CD8-positive, alpha-beta memory T cell (primary cell): ENCODE measurements around the gene ARMC9. TPM values are rescaled to one million over a fixed set of nuclear protein-coding genes. Genes with fewer than 3 reads are reported as not detected.
"Not testable (repeated sequence)": the region's sequence is repeated elsewhere in the genome, so short reads cannot be mapped to it uniquely, and the experiment has no call there.

Experiments
- CTCF ChIA-PET: fragments of 350-600 bp; sonication (Branson Sonifier 250); formaldehyde crosslinking; loops from one replicate; lab custom pipeline; 2021; ENCODE audit warnings: antibody characterized with exemption; lab: Charles Lee
- POLR2A ChIA-PET: fragments of 350-600 bp; sonication (Branson Sonifier 250); formaldehyde crosslinking; loops from one replicate; lab custom pipeline; 2021; ENCODE audit warnings: antibody characterized with exemption; lab: Charles Lee
- DNase-seq, 5 donors: peaks; one replicate each; pipeline versions ENCODE4 v3.0.0 to v3.0.0-alpha.2; 2020 to 2022; ENCODE audit warnings: mixed read lengths in 1 of 5
- H3K27ac ChIP-seq: one replicate; pipeline ENCODE4 v1.7.0; 2013; ENCODE audit warnings: low read depth, mild to moderate bottlenecking, low read length, moderate library complexity
- H3K27me3 ChIP-seq: 2 replicates; pipeline ENCODE4 v1.7.0; 2013; ENCODE audit warnings: low read length, mild to moderate bottlenecking; ENCODE audit not compliant: insufficient read depth, poor library complexity, severe bottlenecking
- H3K36me3 ChIP-seq: 2 replicates; pipeline ENCODE4 v1.7.0; 2013; ENCODE audit warnings: mild to moderate bottlenecking, low read length, moderate library complexity; ENCODE audit not compliant: insufficient read depth
- H3K4me1 ChIP-seq: 2 replicates; pipeline ENCODE4 v1.7.0; 2013; ENCODE audit warnings: mild to moderate bottlenecking, low read length, moderate library complexity; ENCODE audit not compliant: insufficient read depth
- H3K4me3 ChIP-seq: 2 replicates; pipeline ENCODE4 v1.7.0; 2013; ENCODE audit warnings: mild to moderate bottlenecking, low read length
- H3K9me3 ChIP-seq: 2 replicates; pipeline ENCODE4 v1.7.0; 2013; ENCODE audit warnings: mild to moderate bottlenecking, low read length
- H3K27ac Mint-ChIP-seq, 8 donors: one replicate each; pipeline ENCODE4 v1.8.0; 2020 to 2021; ENCODE audit warnings: mixed read lengths in 8 of 8, mild to moderate bottlenecking in 6 of 8, inconsistent platforms in 3 of 8, moderate library complexity in 3 of 8
- H3K27me3 Mint-ChIP-seq, 2 donors: one replicate each; pipeline ENCODE4 v1.8.0; 2020 to 2021; ENCODE audit warnings: mixed read lengths in 2 of 2, mild to moderate bottlenecking in 1 of 2, moderate library complexity in 1 of 2
- H3K36me3 Mint-ChIP-seq, 3 donors: one replicate each; pipeline ENCODE4 v1.8.0; 2020 to 2021; ENCODE audit warnings: mixed read lengths in 3 of 3, inconsistent platforms in 1 of 3, mild to moderate bottlenecking in 1 of 3
- H3K4me1 Mint-ChIP-seq, 3 donors: one replicate each; pipeline ENCODE4 v1.8.0; 2020 to 2021; ENCODE audit warnings: mixed read lengths in 3 of 3, inconsistent platforms in 1 of 3, mild to moderate bottlenecking in 1 of 3
- H3K4me3 Mint-ChIP-seq, 7 donors: one replicate each; pipeline ENCODE4 v1.8.0; 2020 to 2021; ENCODE audit warnings: mixed read lengths in 7 of 7, mild to moderate bottlenecking in 6 of 7, moderate library complexity in 4 of 7, inconsistent platforms in 2 of 7
- H3K9me3 Mint-ChIP-seq, 5 donors: one replicate each; pipeline ENCODE4 v1.8.0; 2020 to 2022; ENCODE audit warnings: mixed read lengths in 5 of 5, mild to moderate bottlenecking in 3 of 5, moderate library complexity in 2 of 5, inconsistent platforms in 1 of 5
- polyA plus RNA-seq: library from polyadenylated mRNA; unstranded; fragments of 300-500 nt; fragmentation: Illumina TruSeq; gene quantifications from one replicate; pipeline ENCODE4 v1.2.3, GENCODE V29; 2021
- total RNA-seq, 2 experiments: library from RNA; stranded (reverse); gene quantifications; one replicate each; pipeline ENCODE4 v1.2.3, GENCODE V29; 2021

ARMC9 gene
- total and polyA plus RNA-seq, 3 experiments from 2014 or later = 1.0 to 6.4 (median 5.3) TPM

DNA sequence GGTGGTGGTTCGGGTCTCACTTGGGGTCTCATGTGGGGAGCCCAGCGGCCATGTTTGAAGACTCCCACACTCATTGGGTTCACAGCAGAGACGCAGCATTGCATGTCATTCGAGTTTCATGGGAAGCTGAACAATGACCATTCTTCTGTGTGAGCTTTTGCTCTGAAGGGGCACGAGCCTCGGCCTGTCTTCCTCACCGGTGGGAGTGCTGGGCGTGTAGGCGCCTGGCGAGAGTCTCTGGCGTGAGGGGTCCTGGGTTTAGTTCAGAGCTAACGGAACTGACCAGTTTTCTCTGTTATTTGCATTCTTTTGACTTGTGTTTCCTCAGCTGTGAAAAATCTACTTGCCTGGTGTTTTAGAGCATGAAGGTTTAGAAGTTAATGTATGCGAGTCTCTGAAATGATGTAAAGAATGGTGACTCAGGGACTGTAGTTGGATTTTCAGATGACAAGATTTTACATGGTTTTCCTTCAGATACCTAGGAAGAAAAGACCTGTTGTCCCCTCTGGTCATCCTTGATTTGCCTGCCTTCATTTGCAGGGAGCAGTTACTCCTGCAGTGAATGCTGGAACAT lies 98.1 kb downstream of the ARMC9 start:
- ChIA-PET POLR2A (no interaction called here), CTCF (interaction anchor here (0.7 kb wide), 1 partner anchor 113 kb away, joined by 3 read pairs; no protein-coding TSS in a partner anchor)
- Histone ChIP-seq H3K27me3 (no peaks in the 10 kb centered on the region), H3K4me1 (no peaks in the 10 kb centered on the region), H3K36me3 (no peaks in the 10 kb centered on the region), H3K27ac (no peak overlapping the region), H3K4me3 (no peak overlapping the region), H3K9me3 (no peaks in the 10 kb centered on the region)
- H3K9me3 Mint-ChIP-seq = no peaks in the 10 kb centered on the region
- peaks cover 0 to 2% (median 0%) of the 10 kb centered on the region in 3 donors for H3K36me3 Mint-ChIP-seq
- H3K27me3 Mint-ChIP-seq = peaks cover 0 to 4% of the 10 kb centered on the region in 2 donors
- peak overlapping the region in 2 of 8 donors; percentile 30 to 38 for H3K27ac Mint-ChIP-seq
- no peak overlapping the region for H3K4me3 Mint-ChIP-seq
- DNase-seq = no peak
- H3K4me1 Mint-ChIP-seq = peaks cover 1 to 5% (median 4%) of the 10 kb centered on the region in 3 donors

DNA sequence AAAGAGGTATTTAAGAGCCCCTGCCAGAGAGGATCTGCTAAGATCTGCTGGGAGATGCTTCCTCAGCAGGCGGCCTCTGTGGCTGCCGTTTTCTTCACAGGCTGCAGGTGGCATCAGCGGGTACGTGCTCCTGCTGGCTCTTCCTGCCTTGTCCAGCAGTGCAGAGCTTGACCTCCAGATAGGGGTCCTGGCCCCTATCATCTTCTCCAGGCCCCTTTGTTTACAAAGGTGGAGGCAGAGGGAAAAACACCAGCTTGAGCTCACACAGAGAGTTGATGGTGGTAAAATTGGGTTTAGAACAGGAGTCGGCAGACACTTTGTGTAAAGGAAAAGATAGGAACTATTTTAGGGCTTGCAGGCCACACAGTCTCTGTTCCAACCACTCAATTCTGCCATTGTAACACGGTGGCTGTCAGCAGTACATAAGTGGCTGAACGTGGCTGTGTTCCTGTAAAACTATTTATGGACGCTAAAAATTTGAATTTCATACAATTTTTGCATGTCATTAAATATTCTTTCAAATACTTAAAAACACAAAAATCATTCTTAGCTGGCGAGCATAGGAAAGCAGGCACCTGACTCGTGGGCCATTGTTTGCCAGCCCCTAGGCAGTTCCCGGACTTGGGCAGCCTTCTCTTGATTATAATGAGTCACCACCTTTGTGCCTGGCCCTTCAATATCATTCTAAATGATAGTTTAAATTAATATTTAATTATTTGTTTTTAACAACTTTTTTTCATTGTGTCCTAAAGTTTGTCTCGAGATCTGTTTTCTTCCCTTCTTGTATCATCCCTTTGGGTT lies 98.9 kb downstream of the ARMC9 start:
- Mint-ChIP-seq H3K27me3 (peaks cover 0 to 4% of the 10 kb centered on the region in 2 donors), H3K27ac (no peak overlapping the region), H3K9me3 (no peaks in the 10 kb centered on the region), H3K4me3 (no peak overlapping the region), H3K36me3 (peaks cover 0 to under 1% (median 0%) of the 10 kb centered on the region in 3 donors), H3K4me1 (peaks cover 1 to 5% (median 4%) of the 10 kb centered on the region in 3 donors)
- CTCF ChIA-PET = interaction anchor here (0.7 to 2.9 kb wide), 2 partner anchors 112 to 155 kb away, joined by 3 to 9 read pairs; no protein-coding TSS in a partner anchor
- no peak for DNase-seq
- Histone ChIP-seq H3K36me3 (no peaks in the 10 kb centered on the region), H3K4me1 (no peaks in the 10 kb centered on the region), H3K27me3 (no peaks in the 10 kb centered on the region), H3K4me3 (no peak overlapping the region), H3K27ac (no peak overlapping the region), H3K9me3 (no peaks in the 10 kb centered on the region)
- POLR2A ChIA-PET = interaction anchor here (0.7 kb wide), 1 partner anchor 167 kb away, joined by 3 read pairs; the partner anchor contains the start of gene NCL

DNA sequence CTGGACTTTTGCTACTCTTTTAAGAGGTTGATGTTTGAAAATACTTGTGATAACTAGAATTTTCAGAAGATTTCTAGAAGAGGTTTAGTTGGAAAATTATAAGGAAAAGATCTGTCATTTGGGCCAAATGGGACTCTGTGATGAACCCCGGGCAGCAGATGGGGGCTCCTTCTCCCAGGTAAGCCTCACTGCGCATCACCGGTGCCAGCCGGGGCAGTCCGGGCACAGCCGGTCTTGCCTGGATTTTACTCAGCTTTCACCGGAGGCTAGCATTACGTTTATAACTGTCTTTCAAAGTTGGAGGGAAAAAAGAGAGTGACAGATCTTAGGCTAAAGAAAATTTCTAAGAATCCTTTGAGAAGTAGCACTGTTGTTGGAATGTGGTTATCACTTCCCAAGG lies 99.7 kb downstream of the ARMC9 start:
- no peaks in the 10 kb centered on the region for H3K4me1 ChIP-seq
- H3K4me3 ChIP-seq = no peak overlapping the region
- no peak for DNase-seq
- no peaks in the 10 kb centered on the region for H3K36me3 ChIP-seq
- no peaks in the 10 kb centered on the region for H3K9me3 ChIP-seq
- Mint-ChIP-seq H3K27me3 (peaks cover 0 to 4% of the 10 kb centered on the region in 2 donors), H3K4me3 (no peak overlapping the region), H3K27ac (no peak overlapping the region), H3K9me3 (no peaks in the 10 kb centered on the region), H3K4me1 (peaks cover 1 to 5% (median 4%) of the 10 kb centered on the region in 3 donors), H3K36me3 (no peaks in the 10 kb centered on the region)
- ChIA-PET CTCF (interaction anchor here (2.9 kb wide), 1 partner anchor 154 kb away, joined by 9 read pairs; no protein-coding TSS in a partner anchor), POLR2A (no interaction called here)
- H3K27ac ChIP-seq = no peak overlapping the region
- no peaks in the 10 kb centered on the region for H3K27me3 ChIP-seq

DNA sequence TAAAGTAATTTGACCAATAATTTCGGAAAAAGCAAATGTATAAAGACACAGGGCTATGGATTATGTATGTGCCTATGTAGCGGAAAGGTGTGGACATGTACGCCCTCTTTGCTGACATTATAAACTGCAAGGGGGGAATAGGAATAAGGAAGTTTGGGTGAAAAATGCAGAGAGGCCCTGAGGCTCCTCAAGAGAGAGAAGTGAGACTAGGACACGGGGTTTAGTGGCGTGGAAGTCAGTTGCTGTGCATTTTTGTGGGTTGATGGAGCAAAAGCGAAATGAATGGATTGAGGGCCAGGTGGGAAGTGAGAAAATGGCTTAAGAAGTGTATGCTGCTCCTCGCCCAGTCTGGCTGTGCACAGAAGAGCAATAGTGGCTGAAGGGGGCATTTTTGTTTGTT lies 100.8 kb downstream of the ARMC9 start:
- Histone ChIP-seq H3K4me3 (no peak overlapping the region), H3K4me1 (no peaks in the 10 kb centered on the region), H3K27me3 (no peaks in the 10 kb centered on the region), H3K9me3 (no peaks in the 10 kb centered on the region), H3K36me3 (no peaks in the 10 kb centered on the region), H3K27ac (no peak overlapping the region)
- Mint-ChIP-seq H3K36me3 (no peaks in the 10 kb centered on the region), H3K27me3 (peaks cover 0 to 4% of the 10 kb centered on the region in 2 donors), H3K9me3 (no peaks in the 10 kb centered on the region), H3K4me1 (peaks cover 1 to 5% (median 4%) of the 10 kb centered on the region in 3 donors), H3K4me3 (no peak overlapping the region), H3K27ac (peak overlapping the region in 1 of 8 donors; percentile 1)
- ChIA-PET POLR2A (no interaction called here), CTCF (interaction anchor here (2.9 kb wide), 1 partner anchor 153 kb away, joined by 9 read pairs; no protein-coding TSS in a partner anchor)
- no peak for DNase-seq

DNA sequence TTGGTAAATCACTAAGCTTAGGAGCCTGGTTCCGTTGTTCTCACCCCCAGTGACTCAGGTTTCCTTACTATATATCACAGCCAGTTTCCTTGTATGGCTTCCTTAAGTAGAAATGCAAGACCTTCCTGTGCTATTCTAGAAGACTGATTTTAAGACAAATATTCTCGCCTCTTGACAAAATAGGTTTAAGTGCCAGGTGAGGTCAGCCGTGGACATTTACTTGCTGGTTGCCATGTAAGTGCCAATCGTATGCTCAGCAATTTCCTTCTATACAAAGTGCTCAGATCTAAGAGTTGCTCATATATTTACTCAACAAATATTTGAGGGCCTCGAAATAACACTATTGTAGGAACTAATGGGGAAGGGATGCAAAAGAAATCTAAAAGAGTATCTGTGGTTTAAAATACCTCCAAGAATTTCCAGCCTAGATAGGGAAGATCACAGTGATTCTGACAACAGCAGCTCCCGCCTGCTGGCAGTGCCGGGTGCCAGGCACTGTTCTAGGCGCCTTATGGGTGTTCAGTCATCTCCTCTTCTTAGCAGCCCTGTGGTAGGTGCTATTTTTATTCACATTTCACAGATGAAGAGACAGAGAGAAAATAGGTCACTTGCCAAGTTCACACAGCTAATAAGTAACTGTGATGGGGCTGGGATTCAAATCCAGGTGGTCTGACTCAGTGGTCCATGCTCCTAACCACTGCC lies 101.7 kb downstream of the ARMC9 start:
- no peaks in the 10 kb centered on the region for H3K9me3 Mint-ChIP-seq
- H3K4me1 Mint-ChIP-seq = peaks cover 1 to 5% (median 4%) of the 10 kb centered on the region in 3 donors
- Histone ChIP-seq H3K27ac (no peak overlapping the region), H3K27me3 (no peaks in the 10 kb centered on the region), H3K4me1 (no peaks in the 10 kb centered on the region), H3K36me3 (no peaks in the 10 kb centered on the region), H3K4me3 (no peak overlapping the region), H3K9me3 (no peaks in the 10 kb centered on the region)
- CTCF ChIA-PET = interaction anchor here (2.9 kb wide), 1 partner anchor 152 kb away, joined by 9 read pairs; no protein-coding TSS in a partner anchor
- no peak overlapping the region for H3K27ac Mint-ChIP-seq
- no peak for DNase-seq
- H3K36me3 Mint-ChIP-seq = no peaks in the 10 kb centered on the region
- POLR2A ChIA-PET = no interaction called here
- peaks cover 0 to 4% of the 10 kb centered on the region in 2 donors for H3K27me3 Mint-ChIP-seq
- H3K4me3 Mint-ChIP-seq = no peak overlapping the region

DNA sequence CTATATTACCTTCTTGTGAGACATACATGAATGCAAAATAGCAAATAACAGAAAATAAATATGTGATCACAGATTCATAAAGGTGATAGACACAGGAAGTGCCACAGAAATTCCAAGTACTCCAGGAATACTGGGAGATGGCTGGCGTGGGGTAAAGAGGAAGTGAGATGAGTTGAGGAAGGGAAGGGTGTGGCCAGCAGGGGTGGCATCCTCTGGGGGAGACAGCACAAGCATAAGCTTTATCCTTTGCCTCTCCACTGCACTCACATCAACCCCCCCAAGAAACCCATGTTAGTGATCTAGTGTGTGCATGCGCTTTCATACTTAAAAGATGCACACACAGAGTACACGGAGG lies 102.3 kb downstream of the ARMC9 start:
- ChIA-PET CTCF (no interaction called here), POLR2A (no interaction called here)
- no peaks in the 10 kb centered on the region for H3K36me3 ChIP-seq
- no peaks in the 10 kb centered on the region for H3K27me3 ChIP-seq
- Mint-ChIP-seq H3K27me3 (peaks cover 0 to 4% of the 10 kb centered on the region in 2 donors), H3K9me3 (no peaks in the 10 kb centered on the region), H3K4me1 (peaks cover 1 to 5% (median 4%) of the 10 kb centered on the region in 3 donors), H3K36me3 (no peaks in the 10 kb centered on the region), H3K4me3 (no peak overlapping the region), H3K27ac (peak overlapping the region in 1 of 8 donors; percentile 50)
- no peak overlapping the region for H3K27ac ChIP-seq
- no peaks in the 10 kb centered on the region for H3K4me1 ChIP-seq
- H3K9me3 ChIP-seq = no peaks in the 10 kb centered on the region
- DNase-seq = no peak
- H3K4me3 ChIP-seq = no peak overlapping the region

DNA sequence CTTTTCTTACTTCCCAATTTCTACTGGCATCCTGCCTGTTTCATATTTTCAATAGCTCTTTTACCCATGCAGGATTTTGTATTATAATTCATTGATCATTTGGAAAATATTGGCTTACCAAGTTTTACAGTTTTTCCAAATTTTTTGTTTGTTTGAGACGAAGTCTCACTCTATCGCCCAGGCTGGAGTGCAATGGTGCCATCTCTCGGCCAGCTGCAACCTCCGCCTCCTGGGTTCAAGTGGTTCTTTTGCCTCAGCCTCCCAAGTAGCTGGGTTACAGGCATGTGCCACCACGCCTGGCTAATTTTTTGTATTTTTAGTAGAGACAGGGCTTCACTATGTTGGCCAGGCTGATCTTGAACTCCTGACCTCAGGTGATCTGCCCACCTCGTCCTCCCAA lies 105.8 kb downstream of the ARMC9 start:
- H3K36me3 Mint-ChIP-seq, H3K4me1 ChIP-seq, H3K4me3 ChIP-seq, DNase-seq, H3K27me3 ChIP-seq, H3K9me3 Mint-ChIP-seq, H3K9me3 ChIP-seq, H3K4me3 Mint-ChIP-seq, H3K27ac ChIP-seq, H3K4me1 Mint-ChIP-seq, H3K27ac Mint-ChIP-seq, CTCF ChIA-PET, H3K36me3 ChIP-seq: not testable (repeated sequence)
- POLR2A ChIA-PET = interaction anchor here (0.6 kb wide), 1 partner anchor 14 kb away, joined by 6 read pairs; no protein-coding TSS in a partner anchor
- peaks cover 0 to 12% of the 10 kb centered on the region in 2 donors for H3K27me3 Mint-ChIP-seq
